GM12878 (cell line): ENCODE measurements around the gene MAPRE3. TPM values are rescaled to one million over a fixed set of nuclear protein-coding genes. Genes with fewer than 3 reads are reported as not detected.

ENCODE experiments used
- ATAC-seq: fragments of 200-7000 bp; cut with Tn5 transposase; 3 replicates; pipeline ENCODE4 v1.9.1; 2020; ENCODE audit warnings: mild to moderate bottlenecking, moderate library complexity
- BruUV-seq: library from RNA; stranded (reverse); fragments of 400-500 nt; replicated peaks from 2 replicates; lab custom pipeline; 2021; lab: Mats Ljungman, UMichigan
- CTCF ChIA-PET: fragments of 300-600 bp; sonication (Branson Sonifier 250); formaldehyde crosslinking; extraction: SDS; loops from one replicate; lab custom pipeline; 2021; ENCODE audit warnings: inconsistent platforms; lab: Yijun Ruan, JAX
- POLR2A ChIA-PET: fragments of 350-600 bp; formaldehyde crosslinking; extraction: SDS; loops from one replicate; lab custom pipeline; 2021; ENCODE audit warnings: inconsistent platforms; lab: Charles Lee
- RAD21 ChIA-PET: fragments of 300-600 bp; sonication (Branson Sonifier 250); formaldehyde crosslinking; loops from one replicate; lab custom pipeline; 2023; ENCODE audit warnings: antibody characterized with exemption; ENCODE audit not compliant: unreplicated experiment; lab: Charles Lee
- SMC1A ChIA-PET: fragments of 300-600 bp; sonication (Branson Sonifier 250); formaldehyde crosslinking; loops from one replicate; lab custom pipeline; 2023; ENCODE audit not compliant: unreplicated experiment, uncharacterized antibody; lab: Charles Lee
- DNase-seq: peaks from one replicate; pipeline ENCODE4 v3.0.0-alpha.2; 2011; ENCODE audit warnings: low read depth, low spot score
- FAIRE-seq: peaks from 3 replicates; lab custom pipeline; 2011; peaks lifted over from hg19 to GRCh38; lab: Jason Lieb, UNC
- H2AFZ ChIP-seq: 2 replicates; pipeline ENCODE4 v1.6.0; 2011; ENCODE audit warnings: low read depth, low read length, control low read depth; ENCODE audit not compliant: control insufficient read depth
- H3K27ac ChIP-seq: 2 replicates; pipeline ENCODE4 v1.5.1; 2011; ENCODE audit warnings: control low read depth; ENCODE audit not compliant: control insufficient read depth, insufficient read depth
- H3K27me3 ChIP-seq, 2 experiments: replicated peaks in 1 of 2; 2 replicates each; pipeline versions ENCODE4 v1.6.0 to v1.6.1; 2011; ENCODE audit warnings: low read length in 1 of 2; ENCODE audit not compliant: control insufficient read depth in 2 of 2, insufficient read depth in 2 of 2
- H3K36me3 ChIP-seq, 2 experiments: 2 replicates each; pipeline ENCODE4 v1.5.1; 2011; ENCODE audit warnings: low read length in 1 of 2; ENCODE audit not compliant: control insufficient read depth in 2 of 2, insufficient read depth in 2 of 2
- H3K4me1 ChIP-seq: 2 replicates; pipeline ENCODE4 v1.6.1; 2011; ENCODE audit warnings: mild to moderate bottlenecking, low read length, moderate library complexity, mixed read lengths; ENCODE audit not compliant: control insufficient read depth, insufficient read depth
- H3K4me2 ChIP-seq: 2 replicates; pipeline ENCODE4 v1.6.0; 2011; ENCODE audit warnings: control low read depth; ENCODE audit not compliant: control insufficient read depth, insufficient read depth
- H3K4me3 ChIP-seq: fragments of 200-600 bp; sonication (generic); 2 replicates; pipeline ENCODE4 v1.5.1; 2016
- H3K79me2 ChIP-seq: 2 replicates; pipeline ENCODE4 v1.6.0; 2011; ENCODE audit warnings: low read length; ENCODE audit not compliant: control insufficient read depth, insufficient read depth
- H3K9ac ChIP-seq: 2 replicates; pipeline ENCODE4 v1.8.0; 2011; ENCODE audit warnings: low read length, control low read depth, mixed read lengths; ENCODE audit not compliant: control insufficient read depth, insufficient read depth
- H3K9me3 ChIP-seq: replicated peaks from 3 replicates; pipeline ENCODE4 v1.5.1; 2011; ENCODE audit warnings: mild to moderate bottlenecking, low read length; ENCODE audit not compliant: control insufficient read depth, insufficient read depth
- H4K20me1 ChIP-seq: 2 replicates; pipeline ENCODE4 v1.6.0; 2011; ENCODE audit not compliant: control insufficient read depth, insufficient read depth
- KAT2A ChIP-seq: conservative IDR thresholded peaks from 2 replicates; pipeline ENCODE4 v1.6.1; 2011; ENCODE audit warnings: low read depth, low read length; ENCODE audit not compliant: control insufficient read depth
- WGBS: methylation state at CpG from one replicate; pipeline ENCODE4 v1.1.6; 2016; ENCODE audit warnings: low lambda C conversion rate; ENCODE audit not compliant: insufficient replicate concordance, insufficient coverage; ENCODE audit errors: missing lambda C conversion rate; 5-methylcytosine and 5-hydroxymethylcytosine counted together
- in situ Hi-C: fragments of 300-500 bp; cut with MboI; formaldehyde crosslinking; loops from 9 replicates; pipeline ENCODE4 v1.14.3; 2018; ENCODE audit warnings: mixed read lengths
- intact Hi-C: fragments of 100-400 bp; cut with micrococcal nuclease; formaldehyde crosslinking; loops from one replicate; pipeline ENCODE4 v1.14.2; 2022; ENCODE audit not compliant: unreplicated experiment
- polyA plus RNA-seq, 11 experiments: library from polyadenylated mRNA; depleted of rRNA in 4 of 11; unstranded in 6 of 11; stranded (reverse) in 5 of 11; fragments of >200 nt; fragmentation: Nextera tagmentation in 4 of 11; fragmentation: Illumina TruSeq in 1 of 11; extraction: Ambion mirVana in 4 of 11; extraction: Trizol in 1 of 11; gene quantifications; 1 replicate in 1 of 11; 2 replicates in 10 of 11; pipeline versions ENCODE4 v1.2.1 to v1.2.3, GENCODE V29; 2011 to 2016; ENCODE audit warnings: inconsistent platforms in 2 of 11, missing spikeins in 2 of 11, low read depth in 1 of 11
- total RNA-seq, 4 experiments: library from RNA; depleted of rRNA in 3 of 4; stranded (reverse); fragments of >200 nt in 3 of 4; fragmentation: Illumina TruSeq in 1 of 4; extraction: Trizol in 1 of 4; gene quantifications; 2 replicates each; pipeline versions ENCODE4 v1.2.1 to v1.2.3, GENCODE V29; 2013 to 2021
- TF ChIP-seq, protein P1 (sequence below): IDR thresholded peaks from 2 replicates; pipeline ENCODE4 v1.6.1; 2012; ENCODE audit warnings: low read depth, low read length, improper control_type of control experiment

The MAPRE3 gene
- total and polyA plus RNA-seq, 10 of the 15 experiments (the other 5 are each of a cell fraction or from before 2014, with no cell fraction given), result 0.03 to 1.3 (median 0.73) TPM; not detected in 1

DNA sequence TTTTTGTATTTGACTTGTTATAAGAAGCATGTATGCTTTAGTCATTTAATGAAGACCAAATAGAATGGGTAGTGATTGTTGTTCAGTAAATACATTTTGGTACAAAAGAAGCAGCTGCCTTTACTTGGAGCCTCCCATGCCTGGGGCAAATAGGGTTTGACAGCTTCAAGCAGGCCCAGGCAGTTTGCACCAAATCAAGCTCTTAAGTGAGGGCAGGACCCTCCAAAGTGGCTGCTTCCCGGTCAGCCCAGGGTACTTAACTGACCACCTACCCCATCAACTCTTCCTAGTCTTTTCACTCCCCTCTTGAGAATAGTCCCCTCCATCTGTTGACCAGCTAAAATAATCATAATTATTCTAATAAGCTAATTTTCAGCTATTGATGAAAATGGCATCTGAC, 5.2 kb downstream of the MAPRE3 start:
- in situ Hi-C loops, result no loop called here
- Histone ChIP-seq H3K27ac (no peak overlapping the region), H3K27me3 (peaks cover 0 to 4% of the 10 kb centered on the region in 2 experiments)
- SMC1A ChIA-PET, result interaction anchor here (1.4 to 1.9 kb wide), 3 partner anchors 12 to 41 kb away, joined by 5 to 7 read pairs (median 6); no protein-coding TSS in a partner anchor
- POLR2A ChIA-PET, result no interaction called here
- TF ChIP-seq, protein P1, sequence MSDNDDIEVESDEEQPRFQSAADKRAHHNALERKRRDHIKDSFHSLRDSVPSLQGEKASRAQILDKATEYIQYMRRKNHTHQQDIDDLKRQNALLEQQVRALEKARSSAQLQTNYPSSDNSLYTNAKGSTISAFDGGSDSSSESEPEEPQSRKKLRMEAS, result no peak
- TF ChIP-seq, all 136 proteins: peak for 0
- WGBS, result 0% methylated on average over 1 of the region's 1 CpG
- no peak overlapping the region for H3K9ac ChIP-seq
- intact Hi-C loops, result no loop called here
- H3K4me2 ChIP-seq, result no peak overlapping the region
- H4K20me1 ChIP-seq, result no peaks in the 10 kb centered on the region
- H3K4me1 ChIP-seq, result no peaks in the 10 kb centered on the region
- ChIA-PET RAD21 (interaction anchor here (1.7 kb wide), 1 partner anchor 13 kb away, joined by 6 read pairs; no protein-coding TSS in a partner anchor), CTCF (interaction anchor here (1.0 to 1.5 kb wide), 5 partner anchors 9 to 41 kb away, joined by 3 to 7 read pairs (median 3); no protein-coding TSS in a partner anchor)
- DNase-seq (no peak), ATAC-seq (no peak), FAIRE-seq (no peak)
- H3K79me2 ChIP-seq, result no peaks in the 10 kb centered on the region
- no peak overlapping the region for H2AFZ ChIP-seq
- no TSS peak for BruUV-seq
- H3K36me3 ChIP-seq, result no peaks in the 10 kb centered on the region
- H3K4me3 ChIP-seq, result no peak overlapping the region
- H3K9me3 ChIP-seq, result no peaks in the 10 kb centered on the region

DNA sequence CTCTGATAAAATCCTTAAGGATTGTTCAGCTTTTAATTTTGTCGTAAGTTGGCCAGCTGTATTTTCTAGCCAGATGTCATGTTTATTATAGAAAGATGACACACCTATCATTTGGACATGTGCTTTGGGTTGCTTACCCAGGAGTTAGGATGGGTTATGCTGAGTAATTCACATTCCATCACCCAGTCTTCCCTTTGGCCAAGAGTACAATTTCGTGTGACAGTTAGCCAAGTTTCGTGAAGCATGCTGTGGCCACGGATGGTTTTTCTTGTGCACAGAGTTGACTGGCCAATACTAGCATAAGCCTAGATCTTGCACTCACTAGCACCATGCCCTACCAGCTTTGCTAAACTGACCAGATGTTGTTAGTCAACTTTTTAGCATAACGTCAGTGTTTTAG, 5.8 kb downstream of the MAPRE3 start:
- RAD21 ChIA-PET, result interaction anchor here (0.8 to 1.7 kb wide), 2 partner anchors 14 to 19 kb away, joined by 3 to 6 read pairs; no protein-coding TSS in a partner anchor
- Histone ChIP-seq H3K9ac (no peak overlapping the region), H4K20me1 (no peaks in the 10 kb centered on the region), H3K9me3 (no peaks in the 10 kb centered on the region), H2AFZ (no peak overlapping the region), H3K4me1 (no peaks in the 10 kb centered on the region), H3K4me2 (no peak overlapping the region), H3K4me3 (no peak overlapping the region), H3K27me3 (peaks cover 0 to 4% of the 10 kb centered on the region in 2 experiments), H3K79me2 (no peaks in the 10 kb centered on the region), H3K36me3 (no peaks in the 10 kb centered on the region), H3K27ac (no peak overlapping the region)
- POLR2A ChIA-PET, result no interaction called here
- ATAC-seq (no peak), DNase-seq (no peak), FAIRE-seq (no peak)
- no TSS peak for BruUV-seq
- CTCF ChIA-PET, result interaction anchor here (1.0 to 1.5 kb wide), 4 partner anchors 9 to 40 kb away, joined by 3 to 7 read pairs (median 4); no protein-coding TSS in a partner anchor
- in situ Hi-C loops (no loop called here), intact Hi-C loops (no loop called here)
- WGBS, result 26% methylated on average over 5 of the region's 5 CpGs
- SMC1A ChIA-PET, result interaction anchor here (1.7 to 1.9 kb wide), 2 partner anchors 14 to 40 kb away, joined by 6 to 7 read pairs; no protein-coding TSS in a partner anchor
- TF ChIP-seq KAT2A, result no peak
